GM12872 (cell line): Measurements from ENCODE around the gene FANCE.

Source experiments
- TF ChIP-seq, protein P1 (sequence below): IDR thresholded peaks from 3 replicates; pipeline ENCODE4 v1.5.1; 2011; ENCODE audit warnings: low read depth, mild to moderate bottlenecking, low read length, moderate library complexity; ENCODE audit not compliant: insufficient read depth

Gene FANCE

DNA sequence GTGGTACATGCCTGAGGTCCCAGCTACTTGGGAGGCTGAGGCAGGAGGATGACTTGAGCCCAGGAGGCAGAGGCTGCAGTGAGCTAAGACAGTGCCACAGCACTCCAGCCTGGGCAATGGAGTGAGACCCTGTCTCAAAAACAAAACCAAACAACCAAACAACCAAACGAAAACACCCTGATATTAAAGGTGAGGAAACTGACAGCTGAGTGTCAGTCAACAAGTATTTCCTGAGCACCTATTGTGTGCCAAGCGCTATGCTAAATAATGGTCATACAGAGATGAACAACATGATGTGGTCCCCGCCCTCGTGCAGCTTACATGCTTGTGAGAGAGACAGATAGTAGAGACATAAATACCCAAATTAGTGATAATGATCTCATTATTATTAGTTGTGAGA, 62.4 kb downstream of the FANCE start:
- TF ChIP-seq, protein P1, sequence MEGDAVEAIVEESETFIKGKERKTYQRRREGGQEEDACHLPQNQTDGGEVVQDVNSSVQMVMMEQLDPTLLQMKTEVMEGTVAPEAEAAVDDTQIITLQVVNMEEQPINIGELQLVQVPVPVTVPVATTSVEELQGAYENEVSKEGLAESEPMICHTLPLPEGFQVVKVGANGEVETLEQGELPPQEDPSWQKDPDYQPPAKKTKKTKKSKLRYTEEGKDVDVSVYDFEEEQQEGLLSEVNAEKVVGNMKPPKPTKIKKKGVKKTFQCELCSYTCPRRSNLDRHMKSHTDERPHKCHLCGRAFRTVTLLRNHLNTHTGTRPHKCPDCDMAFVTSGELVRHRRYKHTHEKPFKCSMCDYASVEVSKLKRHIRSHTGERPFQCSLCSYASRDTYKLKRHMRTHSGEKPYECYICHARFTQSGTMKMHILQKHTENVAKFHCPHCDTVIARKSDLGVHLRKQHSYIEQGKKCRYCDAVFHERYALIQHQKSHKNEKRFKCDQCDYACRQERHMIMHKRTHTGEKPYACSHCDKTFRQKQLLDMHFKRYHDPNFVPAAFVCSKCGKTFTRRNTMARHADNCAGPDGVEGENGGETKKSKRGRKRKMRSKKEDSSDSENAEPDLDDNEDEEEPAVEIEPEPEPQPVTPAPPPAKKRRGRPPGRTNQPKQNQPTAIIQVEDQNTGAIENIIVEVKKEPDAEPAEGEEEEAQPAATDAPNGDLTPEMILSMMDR = no peak
